Stomach (tissue), 4 donors: Measurements from ENCODE around the gene DNAJC10.

Experiments used
- EP300 ChIP-seq: sonication (generic); formaldehyde crosslinking; IDR thresholded peaks from one replicate; pipeline ENCODE4 v1.6.1; 2017; ENCODE audit warnings: antibody characterized with exemption
- POLR2A ChIP-seq, 4 donors: fragments of 450-650 bp; IDR thresholded peaks; one replicate each; pipeline ENCODE4 v1.6.1; 2016; ENCODE audit warnings: antibody characterized with exemption in 4 of 4, control low read depth in 2 of 4, mild to moderate bottlenecking in 1 of 4, moderate library complexity in 1 of 4
- TF ChIP-seq, protein P1 (sequence below), 7 experiments: fragments of 450-650 bp in 4 of 7; fragments of 200-600 bp in 3 of 7; sonication (generic) in 3 of 7; IDR thresholded peaks; one replicate each; pipeline ENCODE4 v1.5.1; 2016 to 2019; ENCODE audit warnings: antibody characterized with exemption in 7 of 7, control low read depth in 2 of 7, mild to moderate bottlenecking in 1 of 7

- TF ChIP-seq EP300 (no peak), POLR2A (IDR thresholded peaks at IDR 0.05) (no peak)
- TF ChIP-seq, protein P1, sequence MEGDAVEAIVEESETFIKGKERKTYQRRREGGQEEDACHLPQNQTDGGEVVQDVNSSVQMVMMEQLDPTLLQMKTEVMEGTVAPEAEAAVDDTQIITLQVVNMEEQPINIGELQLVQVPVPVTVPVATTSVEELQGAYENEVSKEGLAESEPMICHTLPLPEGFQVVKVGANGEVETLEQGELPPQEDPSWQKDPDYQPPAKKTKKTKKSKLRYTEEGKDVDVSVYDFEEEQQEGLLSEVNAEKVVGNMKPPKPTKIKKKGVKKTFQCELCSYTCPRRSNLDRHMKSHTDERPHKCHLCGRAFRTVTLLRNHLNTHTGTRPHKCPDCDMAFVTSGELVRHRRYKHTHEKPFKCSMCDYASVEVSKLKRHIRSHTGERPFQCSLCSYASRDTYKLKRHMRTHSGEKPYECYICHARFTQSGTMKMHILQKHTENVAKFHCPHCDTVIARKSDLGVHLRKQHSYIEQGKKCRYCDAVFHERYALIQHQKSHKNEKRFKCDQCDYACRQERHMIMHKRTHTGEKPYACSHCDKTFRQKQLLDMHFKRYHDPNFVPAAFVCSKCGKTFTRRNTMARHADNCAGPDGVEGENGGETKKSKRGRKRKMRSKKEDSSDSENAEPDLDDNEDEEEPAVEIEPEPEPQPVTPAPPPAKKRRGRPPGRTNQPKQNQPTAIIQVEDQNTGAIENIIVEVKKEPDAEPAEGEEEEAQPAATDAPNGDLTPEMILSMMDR (IDR thresholded peaks at IDR 0.05), result no peak
Measured at GRCh38 chr2:182826064-182826463, 110.0 kb downstream of the DNAJC10 start.
